LNCAP (cell line): Measurements from ENCODE around the gene PKLR.

Experiments used
- TF ChIP-seq, protein P1 (sequence below): fragments of 450-650 bp; IDR thresholded peaks from 2 replicates; pipeline ENCODE4 v1.5.1; 2017; ENCODE audit warnings: mild to moderate bottlenecking

The PKLR gene

DNA sequence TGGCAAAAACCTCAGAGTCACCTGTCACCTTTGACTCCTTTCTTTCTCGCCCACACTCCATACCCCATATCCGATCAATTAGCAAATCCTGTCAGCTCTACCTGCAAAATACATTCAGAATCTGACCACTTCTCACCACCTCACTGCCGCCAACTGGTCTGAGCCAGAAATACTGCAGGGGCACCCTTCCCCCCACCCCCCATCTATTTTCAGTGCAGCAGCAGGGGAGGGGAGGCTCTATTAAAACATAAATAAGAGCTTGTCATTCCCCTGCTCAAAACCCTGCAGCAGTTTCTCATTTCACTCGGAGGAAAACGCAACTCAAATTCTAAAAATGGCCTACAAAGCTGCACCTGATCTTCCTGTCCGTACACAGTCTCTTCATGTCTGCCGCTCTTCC is 3.9 kb downstream of the PKLR start:
- TF ChIP-seq, protein P1, sequence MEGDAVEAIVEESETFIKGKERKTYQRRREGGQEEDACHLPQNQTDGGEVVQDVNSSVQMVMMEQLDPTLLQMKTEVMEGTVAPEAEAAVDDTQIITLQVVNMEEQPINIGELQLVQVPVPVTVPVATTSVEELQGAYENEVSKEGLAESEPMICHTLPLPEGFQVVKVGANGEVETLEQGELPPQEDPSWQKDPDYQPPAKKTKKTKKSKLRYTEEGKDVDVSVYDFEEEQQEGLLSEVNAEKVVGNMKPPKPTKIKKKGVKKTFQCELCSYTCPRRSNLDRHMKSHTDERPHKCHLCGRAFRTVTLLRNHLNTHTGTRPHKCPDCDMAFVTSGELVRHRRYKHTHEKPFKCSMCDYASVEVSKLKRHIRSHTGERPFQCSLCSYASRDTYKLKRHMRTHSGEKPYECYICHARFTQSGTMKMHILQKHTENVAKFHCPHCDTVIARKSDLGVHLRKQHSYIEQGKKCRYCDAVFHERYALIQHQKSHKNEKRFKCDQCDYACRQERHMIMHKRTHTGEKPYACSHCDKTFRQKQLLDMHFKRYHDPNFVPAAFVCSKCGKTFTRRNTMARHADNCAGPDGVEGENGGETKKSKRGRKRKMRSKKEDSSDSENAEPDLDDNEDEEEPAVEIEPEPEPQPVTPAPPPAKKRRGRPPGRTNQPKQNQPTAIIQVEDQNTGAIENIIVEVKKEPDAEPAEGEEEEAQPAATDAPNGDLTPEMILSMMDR = no peak

DNA sequence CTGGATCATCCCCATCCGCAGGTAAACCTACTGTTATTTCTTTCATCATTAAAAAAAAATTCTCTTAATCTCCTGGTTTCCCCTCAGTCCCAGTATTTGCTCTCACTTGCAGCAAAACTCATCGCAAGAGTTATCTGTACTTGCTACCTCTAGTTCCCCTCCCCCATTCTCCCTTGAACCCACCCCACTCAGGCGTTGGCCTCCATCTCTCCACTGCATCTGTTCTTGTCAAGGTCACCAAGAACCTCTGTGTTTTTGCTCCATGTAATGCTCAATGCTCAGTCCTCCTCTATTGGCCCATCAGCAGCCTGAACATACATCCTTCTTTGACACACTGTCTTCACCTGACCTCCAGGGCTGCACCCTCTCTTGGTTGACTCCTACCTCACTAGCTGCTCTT is 4.6 kb downstream of the PKLR start:
- TF ChIP-seq, protein P1 = no peak

DNA sequence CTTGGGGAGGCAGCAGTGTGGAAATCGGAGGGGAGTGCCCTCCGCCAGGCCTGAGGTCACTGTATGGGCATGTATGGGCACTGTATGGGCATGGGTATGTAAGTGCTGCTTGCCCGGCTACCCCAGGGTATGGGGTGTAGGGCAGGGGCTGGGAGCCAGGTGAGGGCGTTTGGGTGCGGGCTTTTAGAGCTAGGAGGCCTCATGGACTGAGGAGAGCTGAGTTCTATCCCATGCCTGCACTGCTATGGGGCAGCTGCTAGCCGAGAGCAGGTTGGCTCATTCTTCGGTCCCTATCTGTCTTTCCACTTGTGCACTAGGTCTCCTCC is 5.3 kb downstream of the PKLR start:
- TF ChIP-seq, protein P1 = no peak

DNA sequence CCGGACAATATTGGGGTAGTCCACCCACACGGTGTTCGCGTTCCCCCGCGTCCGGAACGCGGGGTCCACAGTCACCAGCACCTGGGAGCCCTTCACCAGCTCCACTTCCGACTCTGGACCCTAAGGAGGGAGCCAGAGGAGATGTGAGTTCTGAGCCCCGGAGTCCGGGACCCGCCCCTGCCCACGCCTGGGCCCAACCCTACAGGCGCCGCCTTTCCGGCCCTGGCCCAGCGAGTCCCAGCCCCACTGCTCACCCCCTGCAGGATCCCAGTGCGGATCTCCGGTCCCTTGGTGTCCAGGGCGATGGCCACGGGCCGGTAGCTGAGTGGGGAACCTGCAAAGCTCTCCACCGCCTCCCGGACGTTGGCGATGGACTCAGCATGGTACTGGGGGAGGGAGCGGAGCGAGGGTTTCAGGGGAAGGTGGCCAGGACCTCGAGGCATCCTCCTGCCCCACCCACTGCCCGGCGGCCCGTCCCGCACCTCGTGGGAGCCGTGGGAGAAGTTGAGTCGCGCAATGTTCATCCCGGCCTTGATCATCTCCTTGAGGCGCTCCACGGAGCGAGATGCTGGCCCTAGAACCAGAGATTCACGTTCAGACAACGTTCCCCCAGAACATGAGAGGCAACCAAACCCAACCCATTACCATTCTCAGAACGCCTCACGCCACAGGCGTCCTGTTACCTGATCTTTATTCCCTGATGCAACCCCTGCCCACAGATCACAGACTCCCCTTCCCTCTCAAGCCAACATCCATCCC is 5.9 kb downstream of the PKLR start:
- TF ChIP-seq, protein P1 = no peak

DNA sequence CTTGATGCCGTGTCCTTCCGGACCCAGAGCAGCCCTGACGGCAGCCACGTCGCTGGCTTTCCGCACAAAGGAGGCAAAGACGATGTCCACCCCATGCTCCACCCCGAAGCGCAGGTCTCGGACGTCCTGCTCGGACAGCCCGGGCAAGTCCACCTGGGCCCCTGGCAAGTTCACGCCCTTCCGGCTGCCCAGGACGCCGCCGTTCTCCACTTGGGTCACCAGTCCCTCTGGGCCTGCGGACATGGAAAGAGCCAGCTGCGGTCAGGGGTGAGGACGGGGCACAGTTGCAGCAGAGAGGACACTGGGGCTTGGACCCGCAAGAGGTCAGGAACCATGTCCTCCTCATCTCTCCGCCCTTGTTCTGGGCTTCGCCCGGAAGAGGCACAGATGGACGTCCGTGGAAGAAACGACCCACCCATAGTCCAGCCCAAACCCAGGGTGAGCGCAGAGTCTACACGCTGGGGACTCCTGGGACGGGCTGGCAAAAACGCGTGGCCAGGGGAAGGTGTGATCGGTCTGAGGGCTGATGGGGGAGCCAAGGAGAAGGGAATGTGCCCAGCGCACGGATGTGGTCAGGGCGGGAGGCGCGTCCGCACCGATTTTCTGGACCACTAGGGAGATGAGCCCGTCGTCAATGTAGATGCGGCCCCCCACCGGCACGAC is 6.6 kb downstream of the PKLR start:
- TF ChIP-seq, protein P1 = no peak

DNA sequence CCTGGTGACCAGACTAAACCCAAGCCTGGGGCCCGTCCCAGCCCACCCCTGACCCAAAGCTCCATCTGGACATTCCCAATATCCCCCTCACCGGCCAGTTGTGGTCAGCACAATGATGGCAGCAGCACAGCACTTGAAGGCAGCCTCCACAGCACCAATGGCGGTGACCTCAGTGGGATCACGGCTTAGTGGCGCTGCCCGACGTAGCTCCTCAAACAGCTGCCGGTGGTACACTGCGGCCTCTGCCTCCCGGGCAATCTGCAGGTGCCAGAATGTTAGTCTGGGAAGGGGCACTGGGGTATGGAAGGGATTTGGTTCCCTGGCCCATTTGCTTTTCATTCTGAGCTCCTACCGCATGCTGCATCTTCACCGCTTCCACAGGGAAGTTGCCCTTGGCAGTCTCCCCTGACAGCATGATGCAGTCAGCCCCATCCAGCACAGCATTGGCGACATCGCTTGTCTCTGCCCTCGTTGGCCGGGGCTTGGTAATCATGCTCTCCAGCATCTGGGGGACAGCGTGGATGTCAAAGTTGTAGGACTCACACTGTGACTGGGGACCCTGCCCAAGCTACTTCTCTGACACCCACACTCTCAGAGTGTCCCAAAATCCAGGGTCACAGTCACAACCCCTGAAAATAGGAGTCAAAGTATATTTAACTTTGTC is 8.0 kb downstream of the PKLR start:
- TF ChIP-seq, protein P1 = no peak

DNA sequence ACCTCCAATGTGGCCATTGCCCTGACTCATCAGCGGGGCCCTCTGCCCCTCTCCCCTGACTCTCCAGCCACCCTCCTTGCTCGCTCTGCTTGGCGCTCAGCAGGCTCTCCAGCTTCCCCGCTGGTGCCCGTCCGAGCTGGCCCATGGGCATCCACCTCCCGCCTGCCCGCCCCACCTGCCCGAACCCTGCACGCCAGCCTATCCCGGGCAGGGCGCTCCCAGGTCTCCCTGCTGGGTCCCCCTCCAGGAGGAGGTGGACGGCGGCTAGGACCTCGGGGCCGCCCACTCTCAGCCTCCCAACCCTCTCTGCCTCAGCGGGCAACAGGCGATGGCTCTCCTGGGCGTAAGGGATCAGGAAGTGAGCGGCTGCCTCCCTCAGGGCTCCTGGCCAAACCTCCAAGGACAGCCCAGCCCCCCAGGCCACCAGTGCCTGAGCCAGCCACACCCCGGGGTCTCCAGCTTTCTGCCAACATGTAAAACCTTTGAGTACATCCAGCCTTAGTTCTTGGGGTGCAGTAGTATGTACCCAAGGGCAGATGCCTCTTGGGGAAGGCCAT is 13.2 kb downstream of the PKLR start:
- TF ChIP-seq, protein P1 = no peak
